ENCODE measurements around the gene IMPG2. TPM values are rescaled to one million over a fixed set of nuclear protein-coding genes. Genes with fewer than 3 reads are reported as not detected.

IMPG2 gene
- total RNA-seq, 4 donors from 2014 or later = under 0.01 to 2.6 (median 0.70) TPM; not detected in 1

GRCh38 chr3:101262393-101263240, 57.8 kb downstream of the IMPG2 start:
- peak overlapping the region in 1 of 2 donors; percentile 13 for H3K27ac ChIP-seq
- no peak for DNase-seq
- H3K36me3 ChIP-seq = no peaks in the 10 kb centered on the region
- H3K9me3 ChIP-seq = no peaks in the 10 kb centered on the region
- intact Hi-C loops (cut with DNase I; ENCODE audit: low total_unique reads) = no loop called here
- no peaks in the 10 kb centered on the region for H3K4me1 ChIP-seq
- H3K4me3 ChIP-seq = no peak overlapping the region
- no peak for TF ChIP-seq POLR2A (IDR thresholded peaks at IDR 0.05)
- TF ChIP-seq CTCF (IDR thresholded peaks at IDR 0.05) = no peak
- no peaks in the 10 kb centered on the region for H3K27me3 ChIP-seq

- Histone ChIP-seq H3K9me3 (no peaks in the 10 kb centered on the region), H3K4me3 (no peak overlapping the region), H3K36me3 (no peaks in the 10 kb centered on the region), H3K27ac (no peak overlapping the region), H3K27me3 (no peaks in the 10 kb centered on the region), H3K4me1 (no peaks in the 10 kb centered on the region)
- intact Hi-C loops (cut with DNase I; ENCODE audit: low total_unique reads) = no loop called here
- no peak for DNase-seq
- TF ChIP-seq CTCF (IDR thresholded peaks at IDR 0.05) = no peak
Observed at GRCh38 chr3:101261506-101261905, 58.9 kb downstream of the IMPG2 start.

- H3K27ac ChIP-seq = no peak overlapping the region
- H3K4me1 ChIP-seq = no peaks in the 10 kb centered on the region
- intact Hi-C loops (cut with DNase I; ENCODE audit: low total_unique reads) = no loop called here
- no peaks in the 10 kb centered on the region for H3K27me3 ChIP-seq
- TF ChIP-seq CTCF (IDR thresholded peaks at IDR 0.05) (no peak), POLR2A (IDR thresholded peaks at IDR 0.05) (no peak)
- no peak overlapping the region for H3K4me3 ChIP-seq
- H3K36me3 ChIP-seq = no peaks in the 10 kb centered on the region
- DNase-seq = no peak
- H3K9me3 ChIP-seq = no peaks in the 10 kb centered on the region
Observed at GRCh38 chr3:101259485-101260341, 60.7 kb downstream of the IMPG2 start.

GRCh38 chr3:101256511-101256910, 63.9 kb downstream of the IMPG2 start:
- intact Hi-C loops (cut with DNase I; ENCODE audit: low total_unique reads) = no loop called here
- TF ChIP-seq POLR2A (IDR thresholded peaks at IDR 0.05) = no peak
- TF ChIP-seq CTCF (IDR thresholded peaks at IDR 0.05) = no peak
- H3K36me3 ChIP-seq = no peaks in the 10 kb centered on the region
- no peaks in the 10 kb centered on the region for H3K27me3 ChIP-seq
- no peaks in the 10 kb centered on the region for H3K4me1 ChIP-seq
- DNase-seq = no peak
- no peak overlapping the region for H3K4me3 ChIP-seq
- no peaks in the 10 kb centered on the region for H3K9me3 ChIP-seq
- H3K27ac ChIP-seq = no peak overlapping the region

GRCh38 chr3:101255441-101255840, 64.9 kb downstream of the IMPG2 start:
- no peaks in the 10 kb centered on the region for H3K36me3 ChIP-seq
- no peaks in the 10 kb centered on the region for H3K27me3 ChIP-seq
- DNase-seq = no peak
- H3K27ac ChIP-seq = no peak overlapping the region
- intact Hi-C loops (cut with DNase I; ENCODE audit: low total_unique reads) = no loop called here
- no peak overlapping the region for H3K4me3 ChIP-seq
- H3K4me1 ChIP-seq = no peaks in the 10 kb centered on the region
- TF ChIP-seq CTCF (IDR thresholded peaks at IDR 0.05) (no peak), POLR2A (IDR thresholded peaks at IDR 0.05) (no peak)
- H3K9me3 ChIP-seq = no peaks in the 10 kb centered on the region

Measured in uterus (tissue), 4 donors.